IPS-18a (cell line): ENCODE measurements around the gene MOV10.
"Not testable (repeated sequence)": the region's sequence is repeated elsewhere in the genome, so short reads cannot be mapped to it uniquely, and the experiment has no call there.

Experiments
- H3K27ac ChIP-seq: one replicate; pipeline ENCODE4 v1.5.1; 2013; ENCODE audit warnings: low read length
- H3K27me3 ChIP-seq: one replicate; pipeline ENCODE4 v1.6.1; 2013; ENCODE audit warnings: mild to moderate bottlenecking, low read length; ENCODE audit not compliant: control insufficient read depth, insufficient read depth
- H3K36me3 ChIP-seq: one replicate; pipeline ENCODE4 v1.6.1; 2013; ENCODE audit warnings: low read depth, low read length; ENCODE audit not compliant: control insufficient read depth
- H3K4me1 ChIP-seq: one replicate; pipeline ENCODE4 v1.6.1; 2013; ENCODE audit warnings: low read depth, low read length; ENCODE audit not compliant: control insufficient read depth
- H3K4me3 ChIP-seq: one replicate; pipeline ENCODE4 v1.5.1; 2013; ENCODE audit warnings: low read length
- H3K9ac ChIP-seq: one replicate; pipeline ENCODE4 v1.6.1; 2013; ENCODE audit warnings: mild to moderate bottlenecking, low read length, moderate library complexity
- H3K9me3 ChIP-seq: one replicate; pipeline ENCODE4 v1.6.1; 2013; ENCODE audit warnings: low read depth, low read length; ENCODE audit not compliant: control insufficient read depth

Gene MOV10

GRCh38 chr1:112716133-112716720, 41.8 kb downstream of the MOV10 start:
- Histone ChIP-seq H3K4me1 (peaks cover 25% of the 10 kb centered on the region), H3K27me3 (peaks cover 48% of the 10 kb centered on the region), H3K4me3 (peak overlapping the region; percentile 75), H3K27ac (no peak overlapping the region), H3K9me3 (no peaks in the 10 kb centered on the region), H3K9ac (peak overlapping the region; percentile 34), H3K36me3 (no peaks in the 10 kb centered on the region)

- Histone ChIP-seq H3K27me3 (peaks cover 48% of the 10 kb centered on the region), H3K27ac (no peak overlapping the region), H3K9me3 (no peaks in the 10 kb centered on the region), H3K4me3 (no peak overlapping the region), H3K9ac (no peak overlapping the region), H3K36me3 (no peaks in the 10 kb centered on the region), H3K4me1 (peaks cover 17% of the 10 kb centered on the region)
Measured at GRCh38 chr1:112717263-112717873, 42.9 kb downstream of the MOV10 start.

- Histone ChIP-seq H3K9ac (no peak overlapping the region), H3K36me3 (no peaks in the 10 kb centered on the region), H3K27me3 (peaks cover 44% of the 10 kb centered on the region), H3K4me3 (no peak overlapping the region), H3K27ac (no peak overlapping the region), H3K4me1 (peaks cover 19% of the 10 kb centered on the region), H3K9me3 (no peaks in the 10 kb centered on the region)
Measured at GRCh38 chr1:112718691-112719418, 44.4 kb downstream of the MOV10 start.

- Histone ChIP-seq H3K9me3 (no peaks in the 10 kb centered on the region), H3K4me1 (peaks cover 17% of the 10 kb centered on the region), H3K4me3 (no peak overlapping the region), H3K9ac (no peak overlapping the region), H3K36me3 (no peaks in the 10 kb centered on the region), H3K27ac (no peak overlapping the region), H3K27me3 (peaks cover 36% of the 10 kb centered on the region)
Measured at GRCh38 chr1:112719706-112720105, 45.2 kb downstream of the MOV10 start.

- H3K9ac ChIP-seq, result no peak overlapping the region
- H3K4me3 ChIP-seq, result no peak overlapping the region
- H3K27ac ChIP-seq, result no peak overlapping the region
- H3K9me3 ChIP-seq, result no peaks in the 10 kb centered on the region
- H3K36me3 ChIP-seq, result no peaks in the 10 kb centered on the region
- peaks cover 31% of the 10 kb centered on the region for H3K27me3 ChIP-seq
- H3K4me1 ChIP-seq, result peaks cover 15% of the 10 kb centered on the region
Measured at GRCh38 chr1:112720800-112721199, 46.3 kb downstream of the MOV10 start.

- H3K36me3 ChIP-seq, H3K9me3 ChIP-seq, H3K4me3 ChIP-seq, H3K9ac ChIP-seq, H3K27ac ChIP-seq: not testable (repeated sequence)
- Histone ChIP-seq H3K27me3 (peaks cover 27% of the 10 kb centered on the region), H3K4me1 (peaks cover 11% of the 10 kb centered on the region)
Measured at GRCh38 chr1:112721294-112721693, 46.8 kb downstream of the MOV10 start.

GRCh38 chr1:112721966-112722524, 47.6 kb downstream of the MOV10 start:
- Histone ChIP-seq H3K9me3 (no peaks in the 10 kb centered on the region), H3K36me3 (no peaks in the 10 kb centered on the region), H3K9ac (no peak overlapping the region), H3K4me3 (no peak overlapping the region), H3K27ac (no peak overlapping the region), H3K27me3 (peaks cover 27% of the 10 kb centered on the region), H3K4me1 (peaks cover 8% of the 10 kb centered on the region)

GRCh38 chr1:112722601-112723510, 48.4 kb downstream of the MOV10 start:
- peak overlapping the region; percentile 36 for H3K4me3 ChIP-seq
- H3K27ac ChIP-seq, result no peak overlapping the region
- no peaks in the 10 kb centered on the region for H3K36me3 ChIP-seq
- H3K9ac ChIP-seq, result no peak overlapping the region
- peaks cover 8% of the 10 kb centered on the region for H3K4me1 ChIP-seq
- H3K27me3 ChIP-seq, result peaks cover 27% of the 10 kb centered on the region
- H3K9me3 ChIP-seq, result no peaks in the 10 kb centered on the region

GRCh38 chr1:112723511-112723839, 49.0 kb downstream of the MOV10 start:
- peaks cover 8% of the 10 kb centered on the region for H3K4me1 ChIP-seq
- H3K27me3 ChIP-seq, result peaks cover 27% of the 10 kb centered on the region
- H3K36me3 ChIP-seq, result no peaks in the 10 kb centered on the region
- H3K9me3 ChIP-seq, result no peaks in the 10 kb centered on the region
- no peak overlapping the region for H3K27ac ChIP-seq
- peak overlapping the region; percentile 36 for H3K4me3 ChIP-seq
- no peak overlapping the region for H3K9ac ChIP-seq

GRCh38 chr1:112724240-112724639, 49.8 kb downstream of the MOV10 start:
- H3K9me3 ChIP-seq, H3K36me3 ChIP-seq, H3K27ac ChIP-seq, H3K9ac ChIP-seq, H3K4me3 ChIP-seq, H3K4me1 ChIP-seq: not testable (repeated sequence)
- H3K27me3 ChIP-seq, result peaks cover 20% of the 10 kb centered on the region

GRCh38 chr1:112727716-112728115, 53.3 kb downstream of the MOV10 start:
- H3K27me3 ChIP-seq, result peaks cover 6% of the 10 kb centered on the region
- no peak overlapping the region for H3K27ac ChIP-seq
- H3K9ac ChIP-seq, result no peak overlapping the region
- no peaks in the 10 kb centered on the region for H3K9me3 ChIP-seq
- peaks cover 6% of the 10 kb centered on the region for H3K4me1 ChIP-seq
- H3K4me3 ChIP-seq, result no peak overlapping the region
- H3K36me3 ChIP-seq, result no peaks in the 10 kb centered on the region
